ENCODE measurements around the gene MPZL1. TPM values are rescaled to one million over a fixed set of nuclear protein-coding genes. Genes with fewer than 3 reads are reported as not detected.

MPZL1 gene
- total and polyA plus RNA-seq, 2 of the 13 experiments (the other 11 are each of a cell fraction or from before 2014, with no cell fraction given): 38.0 to 68.7 TPM

DNA sequence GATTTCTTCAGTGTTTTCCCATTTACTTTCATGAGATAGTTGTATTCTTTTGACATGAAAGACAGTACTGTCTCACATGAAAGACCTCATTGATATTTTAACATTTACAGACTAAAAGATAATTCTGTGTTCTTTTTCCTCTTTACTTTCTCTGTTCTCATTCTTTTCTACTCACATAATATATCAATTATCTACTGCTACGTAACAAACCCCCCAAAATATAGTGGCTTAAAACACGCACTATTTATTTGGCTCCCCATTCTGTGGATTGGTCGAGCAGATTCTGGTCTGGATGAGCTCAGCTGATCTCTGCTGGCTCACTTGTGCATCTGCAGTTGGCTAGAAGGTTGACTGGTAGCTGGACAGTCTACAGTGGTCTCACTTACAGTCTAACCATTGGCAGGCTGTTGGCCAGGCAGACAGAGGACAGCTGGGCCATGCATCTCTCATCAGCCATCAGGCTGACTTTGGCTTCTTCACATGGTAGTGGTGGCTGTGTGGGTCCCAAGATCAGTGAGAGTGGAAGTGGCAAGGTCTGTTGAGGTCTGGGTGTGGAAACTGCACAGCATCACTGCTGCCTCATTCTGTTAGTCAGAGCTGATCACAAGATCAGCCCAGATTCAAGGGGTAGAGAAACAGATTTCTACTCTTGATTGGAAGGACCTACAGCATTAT, 63.2 kb downstream of the MPZL1 start (continued):
- TF ChIP-seq ZHX2 (IDR thresholded peaks at IDR 0.05; ENCODE audit: low read depth) (no peak), ZHX2 (CRISPR knock-in tag; IDR thresholded peaks at IDR 0.05; ENCODE audit: borderline replicate concordance) (no peak), MAF1 (CRISPR knock-in tag; IDR thresholded peaks at IDR 0.05; ENCODE audit: borderline replicate concordance) (no peak), ZBTB38 (CRISPR knock-in tag; IDR thresholded peaks at IDR 0.05) (no peak), ZNF501 (CRISPR knock-in tag; IDR thresholded peaks at IDR 0.05) (no peak)
- TF ChIP-seq, protein P1, sequence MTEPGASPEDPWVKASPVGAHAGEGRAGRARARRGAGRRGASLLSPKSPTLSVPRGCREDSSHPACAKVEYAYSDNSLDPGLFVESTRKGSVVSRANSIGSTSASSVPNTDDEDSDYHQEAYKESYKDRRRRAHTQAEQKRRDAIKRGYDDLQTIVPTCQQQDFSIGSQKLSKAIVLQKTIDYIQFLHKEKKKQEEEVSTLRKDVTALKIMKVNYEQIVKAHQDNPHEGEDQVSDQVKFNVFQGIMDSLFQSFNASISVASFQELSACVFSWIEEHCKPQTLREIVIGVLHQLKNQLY (CRISPR knock-in tag; IDR thresholded peaks at IDR 0.05): no peak
- TF ChIP-seq, protein P2, sequence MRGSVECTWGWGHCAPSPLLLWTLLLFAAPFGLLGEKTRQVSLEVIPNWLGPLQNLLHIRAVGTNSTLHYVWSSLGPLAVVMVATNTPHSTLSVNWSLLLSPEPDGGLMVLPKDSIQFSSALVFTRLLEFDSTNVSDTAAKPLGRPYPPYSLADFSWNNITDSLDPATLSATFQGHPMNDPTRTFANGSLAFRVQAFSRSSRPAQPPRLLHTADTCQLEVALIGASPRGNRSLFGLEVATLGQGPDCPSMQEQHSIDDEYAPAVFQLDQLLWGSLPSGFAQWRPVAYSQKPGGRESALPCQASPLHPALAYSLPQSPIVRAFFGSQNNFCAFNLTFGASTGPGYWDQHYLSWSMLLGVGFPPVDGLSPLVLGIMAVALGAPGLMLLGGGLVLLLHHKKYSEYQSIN (CRISPR knock-in tag; IDR thresholded peaks at IDR 0.05; ENCODE audit: borderline replicate concordance): no peak
- TF ChIP-seq, protein P3, sequence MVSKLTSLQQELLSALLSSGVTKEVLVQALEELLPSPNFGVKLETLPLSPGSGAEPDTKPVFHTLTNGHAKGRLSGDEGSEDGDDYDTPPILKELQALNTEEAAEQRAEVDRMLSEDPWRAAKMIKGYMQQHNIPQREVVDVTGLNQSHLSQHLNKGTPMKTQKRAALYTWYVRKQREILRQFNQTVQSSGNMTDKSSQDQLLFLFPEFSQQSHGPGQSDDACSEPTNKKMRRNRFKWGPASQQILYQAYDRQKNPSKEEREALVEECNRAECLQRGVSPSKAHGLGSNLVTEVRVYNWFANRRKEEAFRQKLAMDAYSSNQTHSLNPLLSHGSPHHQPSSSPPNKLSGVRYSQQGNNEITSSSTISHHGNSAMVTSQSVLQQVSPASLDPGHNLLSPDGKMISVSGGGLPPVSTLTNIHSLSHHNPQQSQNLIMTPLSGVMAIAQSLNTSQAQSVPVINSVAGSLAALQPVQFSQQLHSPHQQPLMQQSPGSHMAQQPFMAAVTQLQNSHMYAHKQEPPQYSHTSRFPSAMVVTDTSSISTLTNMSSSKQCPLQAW (CRISPR knock-in tag; IDR thresholded peaks at IDR 0.05): no peak
